ENCODE data around the gene NXNL1.

DNA sequence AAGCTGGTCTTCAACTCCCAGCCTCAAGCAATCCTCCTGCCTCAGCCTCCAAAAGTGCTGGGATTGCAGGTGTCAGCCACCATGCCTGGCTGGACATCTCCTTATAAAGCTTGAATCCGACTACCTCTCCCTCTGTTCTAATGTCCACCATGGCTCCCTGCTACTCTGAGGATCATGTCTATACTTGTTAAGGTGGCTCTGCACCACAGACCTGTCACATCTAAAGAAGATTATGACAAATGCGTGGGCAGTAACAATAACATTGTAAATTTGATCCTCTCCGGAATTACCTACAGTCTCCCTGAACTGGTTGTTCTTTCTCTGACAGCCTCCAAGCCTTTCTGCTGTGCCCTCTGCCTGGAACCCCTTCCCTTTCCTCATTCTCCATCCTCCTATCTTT is 1.8 kb downstream of the NXNL1 start:
- TF ChIP-seq POLR2AphosphoS5 (IDR thresholded peaks at IDR 0.05) (no peak), CTCF (IDR thresholded peaks at IDR 0.05) (no peak)
